ENCODE measurements around the gene ZNF398.

DNA sequence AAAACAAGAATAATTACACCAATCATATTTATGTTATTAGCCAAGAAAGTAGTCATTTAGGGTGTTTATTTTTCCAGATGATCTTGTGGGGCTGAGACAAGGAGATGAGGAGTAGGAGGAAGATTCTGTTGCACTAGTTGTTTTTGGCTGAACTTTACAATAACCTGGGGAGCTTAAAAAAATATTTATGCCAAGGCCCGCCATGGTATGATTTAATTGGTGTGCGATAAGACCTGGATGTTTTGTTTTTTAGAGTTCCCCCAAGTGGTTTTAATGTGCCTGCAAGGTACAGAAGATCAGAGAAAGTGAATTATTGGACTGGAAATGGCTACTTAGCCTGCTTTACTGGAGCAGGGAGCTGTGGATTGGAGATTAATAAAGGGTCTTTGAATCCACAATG is 41.0 kb downstream of the ZNF398 start:
- TF ChIP-seq GATA3 (IDR thresholded peaks at IDR 0.05; ENCODE audit: low read depth, low read length) (no peak), GATA2 (IDR thresholded peaks at IDR 0.05; ENCODE audit: low read depth, low read length) (no peak)
